GM23338 (cell line): ENCODE measurements around the gene TOM1. TPM values are rescaled to one million over a fixed set of nuclear protein-coding genes. Genes with fewer than 3 reads are reported as not detected.

ENCODE experiments used
- ATAC-seq: fragments of 200-7000 bp; cut with Tn5 transposase; 3 replicates; pipeline ENCODE4 v1.9.1; 2020
- DNase-seq: peaks from one replicate; pipeline ENCODE4 v3.0.0-alpha.2; 2015; ENCODE audit warnings: low spot score
- H2AFZ ChIP-seq: fragments of 200-600 bp; sonication (generic); 2 replicates; pipeline ENCODE4 v1.8.0; 2016; ENCODE audit warnings: antibody characterized with exemption, mild to moderate bottlenecking, moderate library complexity
- H3F3A ChIP-seq: fragments of 200-600 bp; sonication (generic); replicated peaks from 2 replicates; pipeline ENCODE4 v1.8.0; 2017; ENCODE audit warnings: antibody characterized with exemption, mixed run types, low read depth
- H3K27ac ChIP-seq: fragments of 200-600 bp; sonication (generic); 2 replicates; pipeline ENCODE4 v1.6.1; 2016; ENCODE audit warnings: low read depth
- H3K27me3 ChIP-seq: fragments of 200-600 bp; sonication (generic); 2 replicates; pipeline ENCODE4 v1.8.0; 2016; ENCODE audit warnings: mild to moderate bottlenecking, mixed run types, moderate library complexity; ENCODE audit not compliant: insufficient read depth
- H3K36me3 ChIP-seq: fragments of 200-600 bp; sonication (generic); 2 replicates; pipeline ENCODE4 v1.8.0; 2016; ENCODE audit warnings: mild to moderate bottlenecking; ENCODE audit not compliant: insufficient read depth
- H3K4me1 ChIP-seq: fragments of 200-600 bp; sonication (generic); 2 replicates; pipeline ENCODE4 v1.8.0; 2016; ENCODE audit warnings: mild to moderate bottlenecking, moderate library complexity; ENCODE audit not compliant: insufficient read depth
- H3K4me2 ChIP-seq: fragments of 200-600 bp; sonication (generic); 2 replicates; pipeline ENCODE4 v1.7.1; 2017; ENCODE audit warnings: mixed run types
- H3K4me3 ChIP-seq: fragments of 200-600 bp; sonication (generic); 2 replicates; pipeline ENCODE4 v1.6.1; 2016; ENCODE audit warnings: mixed run types
- H3K79me2 ChIP-seq: fragments of 200-600 bp; sonication (generic); replicated peaks from 2 replicates; pipeline ENCODE4 v1.8.0; 2017; ENCODE audit warnings: mild to moderate bottlenecking; ENCODE audit not compliant: insufficient read depth
- H3K9me2 ChIP-seq: fragments of 200-600 bp; sonication (generic); 2 replicates; pipeline ENCODE4 v1.8.0; 2017; ENCODE audit not compliant: insufficient read depth
- H4K20me1 ChIP-seq: fragments of 200-600 bp; sonication (generic); replicated peaks from 2 replicates; pipeline ENCODE4 v1.8.0; 2017; ENCODE audit warnings: mild to moderate bottlenecking; ENCODE audit not compliant: insufficient read depth
- H3K27ac Mint-ChIP-seq: 2 replicates; pipeline ENCODE4 v1.8.0; 2020; ENCODE audit warnings: inconsistent platforms, mild to moderate bottlenecking, moderate library complexity, mixed read lengths
- H3K27me3 Mint-ChIP-seq: 3 replicates; pipeline ENCODE4 v1.8.0; 2022; ENCODE audit warnings: low read depth, mild to moderate bottlenecking, moderate library complexity, mixed read lengths, inconsistent platforms; ENCODE audit not compliant: insufficient read depth, poor library complexity
- H3K36me3 Mint-ChIP-seq: 3 replicates; pipeline ENCODE4 v1.8.0; 2021; ENCODE audit warnings: low read depth, mild to moderate bottlenecking, inconsistent platforms, moderate library complexity, mixed read lengths
- H3K4me1 Mint-ChIP-seq: 3 replicates; pipeline ENCODE4 v1.8.0; 2020; ENCODE audit warnings: mild to moderate bottlenecking, inconsistent platforms, mixed read lengths
- H3K4me3 Mint-ChIP-seq: 3 replicates; pipeline ENCODE4 v1.8.0; 2021; ENCODE audit warnings: moderate library complexity, mild to moderate bottlenecking, inconsistent platforms, mixed read lengths
- H3K9me3 Mint-ChIP-seq: 3 replicates; pipeline ENCODE4 v1.8.0; 2020; ENCODE audit warnings: moderate library complexity, mild to moderate bottlenecking, inconsistent platforms, mixed read lengths
- CREB1 ChIP-seq: fragments of 250-450 bp; sonication (Bioruptor Pico); IDR thresholded peaks from 2 replicates; pipeline ENCODE4 v1.5.0; 2020; ENCODE audit warnings: low read depth, mild to moderate bottlenecking, moderate library complexity
- EZH2 ChIP-seq: fragments of 200-600 bp; sonication (generic); IDR thresholded peaks from one replicate; pipeline ENCODE4 v1.8.0; 2017; ENCODE audit warnings: antibody characterized with exemption, mild to moderate bottlenecking, low read depth; ENCODE audit not compliant: unreplicated experiment
- POLR2AphosphoS5 ChIP-seq: IDR thresholded peaks from 2 replicates; pipeline ENCODE4 v1.6.1; 2016; ENCODE audit warnings: antibody characterized with exemption, low read depth
- STAT1 ChIP-seq: IDR thresholded peaks from one replicate; pipeline ENCODE4 v1.6.1; 2016; ENCODE audit warnings: antibody characterized with exemption; ENCODE audit not compliant: unreplicated experiment
- ZNF114 ChIP-seq: fragments of 250-450 bp; sonication (Bioruptor Pico); IDR thresholded peaks from 2 replicates; pipeline ENCODE4 v1.5.0; 2020; ENCODE audit warnings: mild to moderate bottlenecking, moderate library complexity
- ZNF331 ChIP-seq: fragments of 250-450 bp; sonication (Bioruptor Pico); IDR thresholded peaks from 2 replicates; pipeline ENCODE4 v1.5.0; 2020; ENCODE audit warnings: low read depth, mild to moderate bottlenecking, moderate library complexity
- polyA plus RNA-seq: library from polyadenylated mRNA; unstranded; fragments of >200 nt; fragmentation: Nextera tagmentation; extraction: Ambion mirVana; gene quantifications from 2 replicates; pipeline ENCODE4 v1.2.1, GENCODE V29; 2016
- total RNA-seq: library from RNA; depleted of rRNA; stranded (reverse); fragments of >200 nt; shearing (Covaris generic); gene quantifications from 2 replicates; pipeline ENCODE4 v1.2.3, GENCODE V29; 2014
- TF ChIP-seq, protein P1 (sequence below): fragments of 250-450 bp; sonication (Bioruptor Pico); IDR thresholded peaks from 2 replicates; pipeline ENCODE4 v1.5.0; 2020; ENCODE audit warnings: mild to moderate bottlenecking, moderate library complexity
- TF ChIP-seq, protein P2 (sequence below), 2 experiments: fragments of 200-600 bp in 1 of 2; sonication (generic) in 1 of 2; conservative IDR thresholded peaks; 2 replicates each; pipeline versions ENCODE4 v1.5.1 to v1.6.1; 2016 to 2017; ENCODE audit warnings: antibody characterized with exemption in 2 of 2, low read depth in 2 of 2, mild to moderate bottlenecking in 2 of 2, moderate library complexity in 1 of 2

Gene TOM1
- total and polyA plus RNA-seq, 2 experiments from 2014 or later, result 10.9 to 17.8 TPM

DNA sequence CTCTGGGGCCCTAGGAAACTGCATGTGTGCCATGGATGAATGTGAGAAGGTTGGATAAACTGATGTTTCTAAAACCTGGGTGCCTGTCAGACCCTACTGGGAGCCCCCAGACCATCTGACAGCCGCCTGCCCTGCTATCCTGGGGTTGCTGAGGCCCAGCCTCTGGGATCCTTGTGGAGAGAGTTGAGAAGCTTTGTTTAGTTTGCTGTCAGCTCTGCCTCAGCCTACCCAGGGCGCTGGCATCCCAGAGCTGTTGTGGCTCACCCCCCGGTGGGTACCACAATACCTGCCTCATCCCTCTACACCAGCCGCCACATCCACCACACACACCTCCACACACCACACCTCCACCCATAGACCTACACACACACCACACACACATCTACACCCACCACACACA, 42.7 kb downstream of the TOM1 start (continued):
- TF ChIP-seq, protein P1, sequence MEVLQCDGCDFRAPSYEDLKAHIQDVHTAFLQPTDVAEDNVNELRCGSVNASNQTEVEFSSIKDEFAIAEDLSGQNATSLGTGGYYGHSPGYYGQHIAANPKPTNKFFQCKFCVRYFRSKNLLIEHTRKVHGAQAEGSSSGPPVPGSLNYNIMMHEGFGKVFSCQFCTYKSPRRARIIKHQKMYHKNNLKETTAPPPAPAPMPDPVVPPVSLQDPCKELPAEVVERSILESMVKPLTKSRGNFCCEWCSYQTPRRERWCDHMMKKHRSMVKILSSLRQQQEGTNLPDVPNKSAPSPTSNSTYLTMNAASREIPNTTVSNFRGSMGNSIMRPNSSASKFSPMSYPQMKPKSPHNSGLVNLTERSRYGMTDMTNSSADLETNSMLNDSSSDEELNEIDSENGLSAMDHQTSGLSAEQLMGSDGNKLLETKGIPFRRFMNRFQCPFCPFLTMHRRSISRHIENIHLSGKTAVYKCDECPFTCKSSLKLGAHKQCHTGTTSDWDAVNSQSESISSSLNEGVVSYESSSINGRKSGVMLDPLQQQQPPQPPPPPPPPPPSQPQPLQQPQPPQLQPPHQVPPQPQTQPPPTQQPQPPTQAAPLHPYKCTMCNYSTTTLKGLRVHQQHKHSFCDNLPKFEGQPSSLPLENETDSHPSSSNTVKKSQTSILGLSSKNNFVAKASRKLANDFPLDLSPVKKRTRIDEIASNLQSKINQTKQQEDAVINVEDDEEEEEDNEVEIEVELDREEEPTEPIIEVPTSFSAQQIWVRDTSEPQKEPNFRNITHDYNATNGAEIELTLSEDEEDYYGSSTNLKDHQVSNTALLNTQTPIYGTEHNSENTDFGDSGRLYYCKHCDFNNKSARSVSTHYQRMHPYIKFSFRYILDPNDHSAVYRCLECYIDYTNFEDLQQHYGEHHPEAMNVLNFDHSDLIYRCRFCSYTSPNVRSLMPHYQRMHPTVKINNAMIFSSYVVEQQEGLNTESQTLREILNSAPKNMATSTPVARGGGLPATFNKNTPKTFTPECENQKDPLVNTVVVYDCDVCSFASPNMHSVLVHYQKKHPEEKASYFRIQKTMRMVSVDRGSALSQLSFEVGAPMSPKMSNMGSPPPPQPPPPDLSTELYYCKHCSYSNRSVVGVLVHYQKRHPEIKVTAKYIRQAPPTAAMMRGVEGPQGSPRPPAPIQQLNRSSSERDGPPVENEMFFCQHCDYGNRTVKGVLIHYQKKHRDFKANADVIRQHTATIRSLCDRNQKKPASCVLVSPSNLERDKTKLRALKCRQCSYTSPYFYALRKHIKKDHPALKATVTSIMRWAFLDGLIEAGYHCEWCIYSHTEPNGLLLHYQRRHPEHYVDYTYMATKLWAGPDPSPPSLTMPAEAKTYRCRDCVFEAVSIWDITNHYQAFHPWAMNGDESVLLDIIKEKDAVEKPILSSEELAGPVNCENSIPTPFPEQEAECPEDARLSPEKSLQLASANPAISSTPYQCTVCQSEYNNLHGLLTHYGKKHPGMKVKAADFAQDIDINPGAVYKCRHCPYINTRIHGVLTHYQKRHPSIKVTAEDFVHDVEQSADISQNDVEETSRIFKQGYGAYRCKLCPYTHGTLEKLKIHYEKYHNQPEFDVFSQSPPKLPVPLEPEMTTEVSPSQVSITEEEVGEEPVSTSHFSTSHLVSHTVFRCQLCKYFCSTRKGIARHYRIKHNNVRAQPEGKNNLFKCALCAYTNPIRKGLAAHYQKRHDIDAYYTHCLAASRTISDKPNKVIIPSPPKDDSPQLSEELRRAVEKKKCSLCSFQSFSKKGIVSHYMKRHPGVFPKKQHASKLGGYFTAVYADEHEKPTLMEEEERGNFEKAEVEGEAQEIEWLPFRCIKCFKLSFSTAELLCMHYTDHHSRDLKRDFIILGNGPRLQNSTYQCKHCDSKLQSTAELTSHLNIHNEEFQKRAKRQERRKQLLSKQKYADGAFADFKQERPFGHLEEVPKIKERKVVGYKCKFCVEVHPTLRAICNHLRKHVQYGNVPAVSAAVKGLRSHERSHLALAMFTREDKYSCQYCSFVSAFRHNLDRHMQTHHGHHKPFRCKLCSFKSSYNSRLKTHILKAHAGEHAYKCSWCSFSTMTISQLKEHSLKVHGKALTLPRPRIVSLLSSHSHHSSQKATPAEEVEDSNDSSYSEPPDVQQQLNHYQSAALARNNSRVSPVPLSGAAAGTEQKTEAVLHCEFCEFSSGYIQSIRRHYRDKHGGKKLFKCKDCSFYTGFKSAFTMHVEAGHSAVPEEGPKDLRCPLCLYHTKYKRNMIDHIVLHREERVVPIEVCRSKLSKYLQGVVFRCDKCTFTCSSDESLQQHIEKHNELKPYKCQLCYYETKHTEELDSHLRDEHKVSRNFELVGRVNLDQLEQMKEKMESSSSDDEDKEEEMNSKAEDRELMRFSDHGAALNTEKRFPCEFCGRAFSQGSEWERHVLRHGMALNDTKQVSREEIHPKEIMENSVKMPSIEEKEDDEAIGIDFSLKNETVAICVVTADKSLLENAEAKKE (CRISPR knock-in tag), result no peak
- TF ChIP-seq, protein P2, sequence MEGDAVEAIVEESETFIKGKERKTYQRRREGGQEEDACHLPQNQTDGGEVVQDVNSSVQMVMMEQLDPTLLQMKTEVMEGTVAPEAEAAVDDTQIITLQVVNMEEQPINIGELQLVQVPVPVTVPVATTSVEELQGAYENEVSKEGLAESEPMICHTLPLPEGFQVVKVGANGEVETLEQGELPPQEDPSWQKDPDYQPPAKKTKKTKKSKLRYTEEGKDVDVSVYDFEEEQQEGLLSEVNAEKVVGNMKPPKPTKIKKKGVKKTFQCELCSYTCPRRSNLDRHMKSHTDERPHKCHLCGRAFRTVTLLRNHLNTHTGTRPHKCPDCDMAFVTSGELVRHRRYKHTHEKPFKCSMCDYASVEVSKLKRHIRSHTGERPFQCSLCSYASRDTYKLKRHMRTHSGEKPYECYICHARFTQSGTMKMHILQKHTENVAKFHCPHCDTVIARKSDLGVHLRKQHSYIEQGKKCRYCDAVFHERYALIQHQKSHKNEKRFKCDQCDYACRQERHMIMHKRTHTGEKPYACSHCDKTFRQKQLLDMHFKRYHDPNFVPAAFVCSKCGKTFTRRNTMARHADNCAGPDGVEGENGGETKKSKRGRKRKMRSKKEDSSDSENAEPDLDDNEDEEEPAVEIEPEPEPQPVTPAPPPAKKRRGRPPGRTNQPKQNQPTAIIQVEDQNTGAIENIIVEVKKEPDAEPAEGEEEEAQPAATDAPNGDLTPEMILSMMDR (conservative IDR thresholded peaks at IDR 0.05; ENCODE audit: low read depth in 2 of 2), result no peak
- TF ChIP-seq ZNF114, result no peak
- no peak for TF ChIP-seq STAT1
- TF ChIP-seq CREB1, result no peak

DNA sequence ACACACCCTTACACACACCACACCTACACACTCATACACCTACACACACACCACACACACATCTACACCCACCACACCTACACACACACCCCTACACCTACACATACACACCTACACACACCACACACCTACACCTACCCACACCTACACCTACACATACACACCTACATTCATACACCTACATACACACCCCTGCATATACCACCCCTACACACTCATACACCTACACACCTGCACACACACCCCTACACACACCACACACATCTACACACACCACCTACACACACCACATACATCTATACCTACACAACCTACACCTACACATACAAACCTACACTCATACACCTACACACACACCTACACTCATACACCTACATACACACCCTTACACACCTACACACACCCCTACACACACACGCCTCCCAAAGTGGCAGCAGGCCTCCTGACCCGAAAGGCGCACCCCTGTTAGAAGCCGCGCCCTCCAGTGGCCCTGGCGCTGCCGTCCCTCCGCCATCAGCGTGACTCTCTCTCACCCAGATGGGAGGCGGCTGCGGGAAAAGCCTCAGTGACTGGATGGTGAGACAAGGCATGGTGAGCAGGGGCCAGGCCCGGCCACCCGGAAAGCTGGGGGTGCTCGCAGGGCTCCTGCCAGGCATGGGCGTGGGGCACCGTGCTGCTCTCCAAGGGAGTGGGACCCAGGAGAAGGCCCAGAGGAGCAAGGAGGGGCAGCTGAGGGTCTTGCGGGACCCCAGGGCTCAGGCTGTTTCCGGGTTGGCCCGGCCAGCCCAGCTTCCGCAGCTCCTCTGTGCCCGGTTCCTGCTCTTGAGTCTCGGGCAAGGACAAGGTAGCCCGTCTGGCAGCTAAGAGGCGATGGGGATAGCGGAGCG, 44.2 kb downstream of the TOM1 start:
- Histone ChIP-seq H3K4me1 (no peaks in the 10 kb centered on the region), H3K36me3 (no peaks in the 10 kb centered on the region), H3F3A (no peaks in the 10 kb centered on the region), H4K20me1 (no peaks in the 10 kb centered on the region), H3K4me3 (no peak overlapping the region), H2AFZ (no peak overlapping the region), H3K79me2 (no peaks in the 10 kb centered on the region), H3K27ac (no peak overlapping the region), H3K27me3 (no peaks in the 10 kb centered on the region), H3K4me2 (no peak overlapping the region), H3K9me2 (no peaks in the 10 kb centered on the region)
- Mint-ChIP-seq H3K4me1 (no peaks in the 10 kb centered on the region), H3K9me3 (no peaks in the 10 kb centered on the region), H3K36me3 (peaks cover 8% of the 10 kb centered on the region; the same call in 2 of the 3 replicates), H3K27ac (no peak overlapping the region), H3K27me3 (peaks cover 3% of the 10 kb centered on the region), H3K4me3 (no peak overlapping the region)
- DNase-seq, result no peak
- TF ChIP-seq EZH2 (no peak), ZNF331 (CRISPR knock-in tag) (no peak), POLR2AphosphoS5 (no peak)
- no peak for ATAC-seq
